Caco-2 (cell line): ENCODE data around the gene TAS2R60. TPM values are rescaled to one million over a fixed set of nuclear protein-coding genes. Genes with fewer than 3 reads are reported as not detected.

Source experiments
- BruUV-seq: library from RNA; stranded (reverse); fragments of 400-500 nt; replicated peaks from 2 replicates; lab custom pipeline; 2021; lab: Mats Ljungman, UMichigan
- CTCF ChIA-PET: fragments of 300-600 bp; sonication (Branson Sonifier 250); formaldehyde crosslinking; loops from one replicate; lab custom pipeline; 2022; ENCODE audit warnings: antibody characterized with exemption; lab: Charles Lee
- POLR2A ChIA-PET: fragments of 300-600 bp; sonication (Branson Sonifier 250); formaldehyde crosslinking; loops from one replicate; lab custom pipeline; 2022; ENCODE audit warnings: antibody characterized with exemption; lab: Charles Lee
- DNase-seq, 2 experiments: peaks; one replicate each; pipeline versions ENCODE4 v3.0.0 to v3.0.0-alpha.2; 2020 to 2022
- H3K27me3 ChIP-seq: replicated peaks from 2 replicates; pipeline ENCODE4 v1.6.0; 2011; ENCODE audit warnings: low read length; ENCODE audit not compliant: control insufficient read depth, insufficient read depth
- H3K36me3 ChIP-seq: 2 replicates; pipeline ENCODE4 v1.5.1; 2011; ENCODE audit warnings: low read length; ENCODE audit not compliant: control insufficient read depth, insufficient read depth
- H3K4me1 ChIP-seq: fragments of 250-450 bp; sonication (Bioruptor Pico); 2 replicates; pipeline ENCODE4 v1.5.1; 2020; ENCODE audit warnings: mild to moderate bottlenecking
- H3K4me3 ChIP-seq: 2 replicates; pipeline ENCODE4 v1.5.1; 2011; ENCODE audit warnings: low read depth, mild to moderate bottlenecking, control low read depth, low read length
- H3K9me3 ChIP-seq: fragments of 250-450 bp; sonication (Bioruptor Pico); 2 replicates; pipeline ENCODE4 v1.5.1; 2020; ENCODE audit warnings: mild to moderate bottlenecking, moderate library complexity
- H3K27ac Mint-ChIP-seq: one replicate; pipeline ENCODE4 v1.8.0; 2022; ENCODE audit warnings: mixed read lengths; ENCODE audit not compliant: unreplicated experiment
- H3K27me3 Mint-ChIP-seq: one replicate; pipeline ENCODE4 v1.8.0; 2022; ENCODE audit warnings: mixed read lengths; ENCODE audit not compliant: insufficient read depth, unreplicated experiment
- H3K36me3 Mint-ChIP-seq: one replicate; pipeline ENCODE4 v1.8.0; 2022; ENCODE audit warnings: mild to moderate bottlenecking, mixed read lengths; ENCODE audit not compliant: insufficient read depth, unreplicated experiment
- H3K4me1 Mint-ChIP-seq: one replicate; pipeline ENCODE4 v1.8.0; 2022; ENCODE audit warnings: low read depth, mixed read lengths; ENCODE audit not compliant: unreplicated experiment
- H3K4me3 Mint-ChIP-seq: one replicate; pipeline ENCODE4 v1.8.0; 2022; ENCODE audit warnings: mild to moderate bottlenecking, moderate library complexity, mixed read lengths; ENCODE audit not compliant: unreplicated experiment
- H3K9me3 Mint-ChIP-seq: one replicate; pipeline ENCODE4 v1.8.0; 2022; ENCODE audit warnings: mixed read lengths; ENCODE audit not compliant: unreplicated experiment
- intact Hi-C: fragments of 100-400 bp; cut with micrococcal nuclease; formaldehyde crosslinking; loops from one replicate; pipeline ENCODE4 v1.10.0; 2022; ENCODE audit not compliant: unreplicated experiment
- total RNA-seq: library from RNA; stranded (reverse); gene quantifications from 2 replicates; pipeline ENCODE4 v1.2.3, GENCODE V29; 2022
- TF ChIP-seq, protein P1 (sequence below), 2 experiments: fragments of 200-600 bp in 1 of 2; IDR thresholded peaks; 1 replicate in 1 of 2; 2 replicates in 1 of 2; pipeline versions ENCODE4 v1.5.1 to v1.8.0; 2011 to 2022; ENCODE audit warnings: antibody characterized with exemption in 1 of 2, control low read depth in 1 of 2, inconsistent platforms in 1 of 2, low read depth in 1 of 2, low read length in 1 of 2, mild to moderate bottlenecking in 1 of 2, moderate library complexity in 1 of 2; ENCODE audit not compliant: insufficient read depth in 1 of 2, severe bottlenecking in 1 of 2, unreplicated experiment in 1 of 2

The TAS2R60 gene
- total RNA-seq, 1 experiment from 2014 or later, result not detected

DNA sequence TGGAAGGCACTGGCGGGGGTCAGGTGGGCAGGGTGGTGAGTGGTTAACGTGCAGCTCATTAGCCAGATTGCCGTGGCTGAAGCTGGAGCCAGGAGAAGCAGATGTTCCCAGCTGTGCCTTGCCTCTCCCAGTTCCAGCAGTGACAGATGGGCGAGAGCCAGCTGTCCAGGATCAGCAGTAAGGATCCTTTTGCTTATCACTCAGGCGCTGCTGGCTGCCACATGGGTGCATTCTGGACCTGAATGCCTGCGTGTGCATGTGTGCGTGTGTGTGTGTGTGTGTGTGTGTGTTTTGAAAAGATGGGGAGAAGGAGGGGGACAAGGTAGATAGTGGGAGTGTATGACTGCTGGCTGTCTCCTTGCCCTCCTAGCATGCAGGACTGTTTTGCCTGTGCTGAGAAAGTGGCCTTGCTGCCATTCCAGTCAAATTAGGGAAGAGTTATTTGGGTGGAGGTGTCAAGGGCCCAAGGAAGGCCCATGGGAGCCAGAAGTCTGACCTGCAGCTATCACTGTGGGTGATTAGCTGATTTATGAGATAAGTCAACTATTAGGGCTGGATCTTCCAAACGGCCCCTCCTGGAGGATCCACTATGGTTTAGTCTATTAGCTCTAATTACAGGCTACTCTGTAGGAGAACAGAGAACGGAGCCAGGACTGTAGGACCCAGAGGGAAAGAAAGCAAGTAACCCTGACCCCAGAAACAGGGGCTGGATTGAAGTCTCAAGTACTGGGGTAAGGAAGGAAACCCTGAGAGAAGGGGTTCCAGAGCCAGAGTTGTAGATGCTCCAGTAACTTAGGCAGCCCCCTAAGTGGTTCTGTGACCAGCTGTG is 37.9 kb upstream of the TAS2R60 start:
- Mint-ChIP-seq H3K27ac (no peak overlapping the region), H3K9me3 (no peaks in the 10 kb centered on the region), H3K4me3 (no peak overlapping the region), H3K4me1 (peaks cover 37% of the 10 kb centered on the region), H3K36me3 (peaks cover 27% of the 10 kb centered on the region), H3K27me3 (no peaks in the 10 kb centered on the region)
- H3K9me3 ChIP-seq, result no peaks in the 10 kb centered on the region
- no peak overlapping the region for H3K4me3 ChIP-seq
- BruUV-seq, result no TSS peak
- H3K27me3 ChIP-seq, result no peaks in the 10 kb centered on the region
- DNase-seq, result no peak
- peaks cover 29% of the 10 kb centered on the region for H3K4me1 ChIP-seq
- POLR2A ChIA-PET, result no interaction called here
- peaks cover 1% of the 10 kb centered on the region; the same call in 1 of the 2 replicates for H3K36me3 ChIP-seq
- TF ChIP-seq, protein P1, sequence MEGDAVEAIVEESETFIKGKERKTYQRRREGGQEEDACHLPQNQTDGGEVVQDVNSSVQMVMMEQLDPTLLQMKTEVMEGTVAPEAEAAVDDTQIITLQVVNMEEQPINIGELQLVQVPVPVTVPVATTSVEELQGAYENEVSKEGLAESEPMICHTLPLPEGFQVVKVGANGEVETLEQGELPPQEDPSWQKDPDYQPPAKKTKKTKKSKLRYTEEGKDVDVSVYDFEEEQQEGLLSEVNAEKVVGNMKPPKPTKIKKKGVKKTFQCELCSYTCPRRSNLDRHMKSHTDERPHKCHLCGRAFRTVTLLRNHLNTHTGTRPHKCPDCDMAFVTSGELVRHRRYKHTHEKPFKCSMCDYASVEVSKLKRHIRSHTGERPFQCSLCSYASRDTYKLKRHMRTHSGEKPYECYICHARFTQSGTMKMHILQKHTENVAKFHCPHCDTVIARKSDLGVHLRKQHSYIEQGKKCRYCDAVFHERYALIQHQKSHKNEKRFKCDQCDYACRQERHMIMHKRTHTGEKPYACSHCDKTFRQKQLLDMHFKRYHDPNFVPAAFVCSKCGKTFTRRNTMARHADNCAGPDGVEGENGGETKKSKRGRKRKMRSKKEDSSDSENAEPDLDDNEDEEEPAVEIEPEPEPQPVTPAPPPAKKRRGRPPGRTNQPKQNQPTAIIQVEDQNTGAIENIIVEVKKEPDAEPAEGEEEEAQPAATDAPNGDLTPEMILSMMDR (IDR thresholded peaks at IDR 0.05; ENCODE audit: insufficient read depth in 1 of 2, low read depth in 1 of 2, low read length in 1 of 2, severe bottlenecking in 1 of 2, unreplicated experiment in 1 of 2), result no peak
- CTCF ChIA-PET, result interaction anchor here (0.9 kb wide), 1 partner anchor 18 kb away, joined by 3 read pairs; no protein-coding TSS in a partner anchor
- intact Hi-C loops, result loop anchor here (2.0 to 5.0 kb wide), 2 partner anchors 13 to 58 kb away; no protein-coding TSS in a partner anchor

GRCh38 chr7:143406002-143406357 is 37.3 kb upstream of the TAS2R60 start:
- Mint-ChIP-seq H3K27me3 (no peaks in the 10 kb centered on the region), H3K36me3 (peaks cover 24% of the 10 kb centered on the region), H3K4me3 (no peak overlapping the region), H3K27ac (no peak overlapping the region), H3K9me3 (no peaks in the 10 kb centered on the region), H3K4me1 (peaks cover 43% of the 10 kb centered on the region)
- peaks cover 1% of the 10 kb centered on the region; the same call in 1 of the 2 replicates for H3K36me3 ChIP-seq
- intact Hi-C loops, result loop anchor here (2.0 to 5.0 kb wide), 2 partner anchors 13 to 59 kb away; no protein-coding TSS in a partner anchor
- no peaks in the 10 kb centered on the region for H3K27me3 ChIP-seq
- peaks cover 32% of the 10 kb centered on the region for H3K4me1 ChIP-seq
- CTCF ChIA-PET, result interaction anchor here (0.7 kb wide), 1 partner anchor 21 kb away, joined by 3 read pairs; no protein-coding TSS in a partner anchor
- POLR2A ChIA-PET, result no interaction called here
- BruUV-seq, result no TSS peak
- no peaks in the 10 kb centered on the region for H3K9me3 ChIP-seq
- no peak overlapping the region for H3K4me3 ChIP-seq
- TF ChIP-seq, protein P1 (IDR thresholded peaks at IDR 0.05; ENCODE audit: insufficient read depth in 1 of 2, low read depth in 1 of 2, low read length in 1 of 2, severe bottlenecking in 1 of 2, unreplicated experiment in 1 of 2), result no peak
- no peak for DNase-seq
